Midbrain (tissue), 1 donor: ENCODE results near the gene C2orf42.
"Not testable (repeated sequence)": the region's sequence is repeated elsewhere in the genome, so short reads cannot be mapped to it uniquely, and the experiment has no call there.

Experiments used
- DNase-seq: peaks from one replicate; lab custom pipeline; 2025; lab: John Stamatoyannopoulos, UW

C2orf42 gene

DNA sequence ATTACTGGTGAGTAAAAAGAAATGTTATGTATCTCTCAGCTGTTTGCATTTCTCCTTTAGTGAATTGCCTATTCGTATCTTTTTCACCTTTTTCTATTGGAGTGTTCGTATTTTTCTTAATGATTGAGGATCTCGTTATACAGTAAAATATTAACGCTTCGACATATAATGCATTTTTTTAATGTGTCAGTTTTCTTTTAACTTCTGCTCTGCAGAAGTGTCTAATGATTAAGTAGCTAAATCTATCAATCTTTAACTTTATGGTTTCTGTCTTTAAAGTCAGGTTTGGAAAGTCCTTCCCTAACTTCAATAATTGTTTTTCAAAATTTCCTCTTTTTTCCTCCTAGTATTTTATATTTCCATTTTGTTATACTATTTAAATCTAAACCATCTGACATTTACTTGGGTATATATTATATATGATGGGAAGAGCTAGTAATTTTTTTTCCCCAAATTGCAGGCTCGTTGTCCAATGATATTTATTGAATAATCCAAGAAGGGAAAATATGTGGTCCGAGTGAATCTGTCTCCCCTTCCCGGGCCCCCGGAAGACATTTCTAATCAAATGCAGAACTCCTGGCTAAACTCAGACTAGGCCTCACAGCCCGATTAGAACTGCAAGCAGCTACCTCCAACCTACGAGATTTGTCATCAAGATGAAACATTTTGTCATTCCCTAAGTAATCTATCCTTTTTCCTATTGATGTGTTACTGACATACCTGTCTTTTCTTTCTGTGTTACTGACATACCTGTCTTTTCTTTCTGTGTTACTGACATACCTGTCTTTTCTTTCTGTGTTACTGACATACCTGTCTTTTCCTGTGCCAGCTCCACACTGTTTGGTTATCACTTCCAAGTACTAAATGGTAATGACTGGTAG, 86.3 kb downstream of the C2orf42 start:
- peak; percentile 69 for DNase-seq

DNA sequence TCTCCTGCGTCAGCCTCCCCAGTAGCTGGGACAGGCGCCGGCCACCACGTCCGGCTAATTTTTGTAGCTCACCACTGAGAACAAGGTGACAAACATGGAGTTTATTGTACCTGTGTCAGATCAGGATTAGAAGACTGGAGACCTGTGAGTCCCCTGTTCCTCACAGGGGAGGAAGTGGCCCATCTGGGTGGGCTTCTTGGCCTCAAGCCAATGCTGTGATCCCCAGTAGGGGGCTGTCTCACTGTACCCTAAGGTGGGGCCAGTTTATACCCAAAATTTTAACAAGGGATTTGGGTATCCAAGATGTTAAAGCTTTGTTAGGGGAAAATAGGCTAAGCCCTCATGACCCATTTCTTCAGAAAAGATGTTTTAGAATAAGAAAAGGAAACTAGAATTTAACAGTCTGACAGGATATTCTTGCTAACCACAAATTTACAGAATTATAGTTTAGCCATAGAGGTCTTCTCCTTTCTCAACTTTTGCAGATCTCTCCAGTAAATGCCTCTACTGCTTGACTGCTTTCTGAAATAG, 87.2 kb downstream of the C2orf42 start:
- no peak for DNase-seq

DNA sequence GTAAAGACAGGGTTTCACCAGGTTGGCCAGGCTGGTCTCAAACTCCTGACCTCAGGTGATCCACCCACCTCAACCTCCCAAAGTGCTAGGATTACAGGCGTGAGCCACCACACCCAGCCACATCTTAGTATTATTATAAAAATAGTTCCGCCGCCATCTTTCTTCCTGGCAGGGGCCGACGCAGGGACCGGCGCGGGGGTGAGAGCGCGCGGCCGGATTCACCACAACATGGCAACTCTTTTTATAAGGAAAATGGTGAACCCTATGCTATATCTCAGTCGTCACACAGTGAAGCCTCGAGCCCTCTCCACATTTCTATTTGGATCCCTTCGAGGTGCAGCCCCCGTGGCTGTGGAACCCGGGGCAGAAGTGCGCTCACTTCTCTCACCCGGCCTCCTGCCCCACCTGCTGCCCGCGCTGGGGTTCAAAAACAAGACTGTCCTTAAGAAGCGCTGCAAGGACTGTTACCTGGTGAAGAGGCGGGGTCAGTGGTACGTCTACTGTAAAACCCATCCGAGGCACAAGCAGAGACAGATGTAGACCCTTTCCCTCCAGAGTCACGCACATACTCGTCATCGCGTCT, 88.4 kb downstream of the C2orf42 start:
- DNase-seq = not testable (repeated sequence)

DNA sequence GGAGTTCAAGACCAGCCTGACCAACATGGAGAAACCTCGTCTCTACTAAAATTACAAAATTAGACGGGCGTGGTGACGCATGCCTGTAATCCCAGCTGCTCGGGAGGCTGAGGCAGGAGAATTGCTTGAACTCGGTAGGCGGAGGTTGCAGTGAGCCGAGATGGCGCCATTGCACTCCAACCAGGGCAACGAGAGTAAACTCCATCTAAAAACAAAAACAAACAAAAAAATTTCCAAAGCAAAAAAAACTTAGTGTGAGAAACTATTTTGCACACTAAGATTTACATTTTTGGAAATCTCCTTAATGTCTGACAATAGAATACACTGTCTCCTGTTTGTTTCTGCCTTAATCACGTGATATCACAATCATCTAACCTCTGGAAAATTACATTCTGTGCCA, 89.1 kb downstream of the C2orf42 start:
- not testable (repeated sequence) for DNase-seq

DNA sequence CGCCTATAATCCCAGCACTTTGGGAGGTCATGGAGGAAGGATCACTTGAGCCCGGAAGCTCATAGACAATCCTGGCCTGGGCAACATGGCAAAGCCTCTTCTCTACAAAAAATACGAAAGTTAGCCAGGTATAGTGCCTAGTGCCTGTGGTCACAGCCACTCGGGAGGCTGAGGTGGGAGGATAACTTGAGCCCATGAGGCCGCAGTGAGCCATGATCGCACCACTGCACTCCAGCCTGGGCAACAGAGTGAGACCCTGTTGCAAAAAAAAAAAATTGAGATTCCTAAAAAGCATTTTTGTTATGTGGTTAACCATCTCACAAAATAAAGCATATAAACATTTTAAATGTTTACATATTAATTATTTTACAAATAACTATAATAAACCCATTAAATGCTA, 89.6 kb downstream of the C2orf42 start:
- no peak for DNase-seq
